ENCODE data around the gene KLF13.

- no peak for TF ChIP-seq CTCF (IDR thresholded peaks at IDR 0.05)
- no peak for TF ChIP-seq POLR2AphosphoS5 (IDR thresholded peaks at IDR 0.05)
These were observed 24.5 kb upstream of the KLF13 start for GRCh38 chr15:31302029-31302657.

Measured in sigmoid colon (tissue), 4 donors.